Measurements from ENCODE around the gene SAMM50. TPM values are rescaled to one million over a fixed set of nuclear protein-coding genes. Genes with fewer than 3 reads are reported as not detected.

Gene SAMM50
- total and polyA plus RNA-seq, 10 donors, result 17.8 to 35.5 (median 28.0) TPM

DNA sequence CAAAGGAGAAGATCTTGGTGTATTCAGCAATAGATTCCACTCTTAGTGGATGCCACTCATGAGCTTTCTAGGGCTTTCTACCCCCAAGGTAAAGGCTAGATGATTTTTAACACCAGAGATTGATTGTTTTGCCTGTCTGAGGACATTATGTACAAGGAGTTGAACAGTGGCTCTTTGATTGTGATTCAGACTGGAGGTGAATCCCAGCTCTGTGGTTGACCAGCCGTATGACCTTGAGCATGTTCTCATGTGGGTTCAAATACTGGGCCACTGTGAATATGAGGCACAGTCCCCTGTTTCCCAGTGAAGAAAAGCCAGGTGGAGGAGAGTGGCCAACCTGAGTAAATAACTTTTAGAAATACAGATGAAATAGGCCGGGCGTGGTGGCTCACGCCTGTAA, 44.9 kb downstream of the SAMM50 start:
- Histone ChIP-seq H3K4me1 (peaks cover 8 to 32% (median 19%) of the 10 kb centered on the region in 6 donors), H3K9me3 (no peaks in the 10 kb centered on the region), H3K27me3 (replicated peaks in 1 of 7) (no peaks in the 10 kb centered on the region), H3K36me3 (peaks cover 0 to 43% (median 12%) of the 10 kb centered on the region in 6 donors), H3K27ac (no peak overlapping the region), H3K4me3 (no peak overlapping the region)
- TF ChIP-seq, protein P1, sequence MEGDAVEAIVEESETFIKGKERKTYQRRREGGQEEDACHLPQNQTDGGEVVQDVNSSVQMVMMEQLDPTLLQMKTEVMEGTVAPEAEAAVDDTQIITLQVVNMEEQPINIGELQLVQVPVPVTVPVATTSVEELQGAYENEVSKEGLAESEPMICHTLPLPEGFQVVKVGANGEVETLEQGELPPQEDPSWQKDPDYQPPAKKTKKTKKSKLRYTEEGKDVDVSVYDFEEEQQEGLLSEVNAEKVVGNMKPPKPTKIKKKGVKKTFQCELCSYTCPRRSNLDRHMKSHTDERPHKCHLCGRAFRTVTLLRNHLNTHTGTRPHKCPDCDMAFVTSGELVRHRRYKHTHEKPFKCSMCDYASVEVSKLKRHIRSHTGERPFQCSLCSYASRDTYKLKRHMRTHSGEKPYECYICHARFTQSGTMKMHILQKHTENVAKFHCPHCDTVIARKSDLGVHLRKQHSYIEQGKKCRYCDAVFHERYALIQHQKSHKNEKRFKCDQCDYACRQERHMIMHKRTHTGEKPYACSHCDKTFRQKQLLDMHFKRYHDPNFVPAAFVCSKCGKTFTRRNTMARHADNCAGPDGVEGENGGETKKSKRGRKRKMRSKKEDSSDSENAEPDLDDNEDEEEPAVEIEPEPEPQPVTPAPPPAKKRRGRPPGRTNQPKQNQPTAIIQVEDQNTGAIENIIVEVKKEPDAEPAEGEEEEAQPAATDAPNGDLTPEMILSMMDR (IDR thresholded peaks at IDR 0.05 in 8 of 11, conservative IDR thresholded peaks at IDR 0.05 in 3 of 11), result no peak
- TF ChIP-seq POLR2A (IDR thresholded peaks at IDR 0.05), result no peak
- no peak for TF ChIP-seq POLR2AphosphoS5 (IDR thresholded peaks at IDR 0.05)
- DNase-seq, result no peak
- 93 to 97% (median 95%) methylated on average over 4 of the region's 4 CpGs for WGBS, 5 donors
- intact Hi-C loops (cut with DNase I; ENCODE audit: low total_unique reads), result no loop called here

GRCh38 chr22:44001521-44001920, 46.3 kb downstream of the SAMM50 start:
- WGBS, 5 donors, result 81 to 94% (median 88%) methylated on average over 7 of the region's 7 CpGs
- Histone ChIP-seq H3K9me3 (peaks cover 0 to 10% (median 7%) of the 10 kb centered on the region in 8 donors), H3K27ac (no peak overlapping the region), H3K27me3 (replicated peaks in 1 of 7) (no peaks in the 10 kb centered on the region), H3K36me3 (peaks cover 0 to 39% (median 11%) of the 10 kb centered on the region in 6 donors), H3K4me3 (no peak overlapping the region), H3K4me1 (peaks cover 0 to 18% (median 6%) of the 10 kb centered on the region in 6 donors)
- intact Hi-C loops (cut with DNase I; ENCODE audit: low total_unique reads), result no loop called here
- TF ChIP-seq, protein P1 (IDR thresholded peaks at IDR 0.05 in 8 of 11, conservative IDR thresholded peaks at IDR 0.05 in 3 of 11), result no peak
- TF ChIP-seq POLR2AphosphoS5 (IDR thresholded peaks at IDR 0.05), result no peak
- TF ChIP-seq POLR2A (IDR thresholded peaks at IDR 0.05), result no peak
- no peak for DNase-seq

- TF ChIP-seq, protein P1 (IDR thresholded peaks at IDR 0.05 in 8 of 11, conservative IDR thresholded peaks at IDR 0.05 in 3 of 11), result no peak
- H3K4me3 ChIP-seq, result no peak overlapping the region
- H3K4me1 ChIP-seq, result peaks cover 0 to 10% (median 0%) of the 10 kb centered on the region in 6 donors
- no peaks in the 10 kb centered on the region for H3K27me3 ChIP-seq (replicated peaks in 1 of 7)
- intact Hi-C loops (cut with DNase I; ENCODE audit: low total_unique reads), result no loop called here
- peaks cover 0 to 10% (median 7%) of the 10 kb centered on the region in 8 donors for H3K9me3 ChIP-seq
- peaks cover 0 to 31% (median 7%) of the 10 kb centered on the region in 6 donors for H3K36me3 ChIP-seq
- H3K27ac ChIP-seq, result no peak overlapping the region
- DNase-seq, result no peak
- 85 to 91% (median 90%) methylated on average over 11 of the region's 11 CpGs for WGBS, 5 donors
Observed at GRCh38 chr22:44002324-44002723, 47.1 kb downstream of the SAMM50 start.

- intact Hi-C loops (cut with DNase I; ENCODE audit: low total_unique reads), result no loop called here
- TF ChIP-seq POLR2A (IDR thresholded peaks at IDR 0.05), result no peak
- TF ChIP-seq, protein P1 (IDR thresholded peaks at IDR 0.05 in 8 of 11, conservative IDR thresholded peaks at IDR 0.05 in 3 of 11), result no peak
- TF ChIP-seq POLR2AphosphoS5 (IDR thresholded peaks at IDR 0.05), result no peak
- H3K27me3 ChIP-seq (replicated peaks in 1 of 7), result no peaks in the 10 kb centered on the region
- no peak overlapping the region for H3K4me3 ChIP-seq
- 75 to 83% (median 81%) methylated on average over 8 of the region's 8 CpGs for WGBS, 5 donors
- H3K36me3 ChIP-seq, result peaks cover 0 to 24% (median 6%) of the 10 kb centered on the region in 6 donors
- H3K9me3 ChIP-seq, result peaks cover 0 to 10% (median 7%) of the 10 kb centered on the region in 8 donors
- H3K27ac ChIP-seq, result no peak overlapping the region
- DNase-seq, result no peak
- peaks cover 0 to 7% (median 0%) of the 10 kb centered on the region in 6 donors for H3K4me1 ChIP-seq
Observed at GRCh38 chr22:44002997-44003396, 47.8 kb downstream of the SAMM50 start.
